Muscle of back (tissue), 11 donors: Measurements from ENCODE around the gene AGMAT. TPM values are rescaled to one million over a fixed set of nuclear protein-coding genes. Genes with fewer than 3 reads are reported as not detected.
A peak's percentile ranks its signal among the peaks of the same experiment; 100 is the strongest.

ENCODE experiments used
- DNase-seq, 3 donors: peaks; one replicate each; pipeline versions ENCODE4 v3.0.0 to v3.0.0-alpha.2; 2013
- polyA plus RNA-seq, 10 donors: library from polyadenylated mRNA; unstranded; fragments of 120-200 nt; gene quantifications; one replicate each; pipeline ENCODE4 v1.2.1, GENCODE V29; 2013; ENCODE audit not compliant: insufficient read length in 10 of 10

AGMAT gene
- polyA plus RNA-seq, 10 donors = 1.3 to 3.7 (median 2.7) TPM

DNA sequence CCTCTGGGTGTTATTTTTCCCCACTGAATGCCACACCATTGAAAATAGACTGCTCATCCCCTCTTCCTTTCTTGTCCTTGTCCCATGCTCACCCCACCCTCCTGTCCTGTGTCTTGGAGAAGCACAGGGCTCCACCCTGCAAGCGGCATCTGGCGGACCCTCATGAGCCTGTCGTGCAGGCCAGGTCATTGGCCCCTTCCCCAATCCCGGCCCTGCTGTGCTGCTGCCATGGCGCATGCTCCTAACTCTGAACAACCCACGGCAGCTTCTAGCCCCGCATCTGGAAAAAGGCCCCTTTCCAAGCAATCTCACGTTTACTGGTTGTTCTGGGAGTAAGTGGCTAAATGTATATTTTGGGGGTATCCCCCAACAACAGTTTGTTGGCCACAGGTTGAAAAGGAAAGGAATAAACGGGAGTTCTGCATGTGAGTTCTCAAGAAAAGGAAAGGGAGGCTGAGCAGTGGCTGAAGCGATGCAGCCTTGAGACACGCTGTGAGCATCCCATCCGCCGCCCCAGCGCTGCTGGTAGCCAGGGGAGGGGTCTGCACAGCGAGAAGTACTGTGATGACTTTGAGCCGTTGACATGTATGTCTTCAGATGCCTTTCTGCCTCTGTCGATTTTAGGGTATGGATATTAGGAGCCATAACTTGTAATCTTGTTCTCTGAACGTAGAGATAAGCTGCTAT is 16.3 kb downstream of the AGMAT start:
- DNase-seq = no peak

DNA sequence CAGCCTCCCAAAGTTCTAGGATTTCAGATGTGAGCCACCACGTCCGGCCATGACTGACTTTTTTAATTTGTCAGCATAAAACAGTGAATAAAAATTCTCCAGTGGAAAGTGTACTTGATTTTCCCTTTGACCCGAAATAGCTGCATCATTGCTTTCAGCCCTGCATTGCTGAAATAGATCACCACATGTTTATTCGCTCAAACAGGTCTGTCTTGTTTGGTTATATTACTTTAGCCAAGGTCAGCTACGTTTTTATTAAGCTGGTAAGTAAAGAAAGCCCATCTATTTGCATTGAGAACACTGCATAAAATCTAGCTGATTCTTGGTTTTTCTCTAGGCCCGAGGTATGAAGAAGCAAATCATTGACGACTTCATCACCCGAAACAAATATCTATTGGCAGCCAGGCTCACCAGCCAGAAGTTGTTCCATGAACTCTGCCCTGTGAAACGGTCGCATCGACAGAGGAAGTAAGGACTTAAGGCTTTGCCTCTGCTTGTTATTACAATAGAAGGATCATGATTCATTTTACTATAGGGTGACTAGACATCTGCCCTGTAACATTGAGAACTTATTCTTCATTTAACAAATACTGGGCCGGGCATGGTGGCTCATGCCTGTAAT is 25.6 kb downstream of the AGMAT start:
- no peak for DNase-seq

DNA sequence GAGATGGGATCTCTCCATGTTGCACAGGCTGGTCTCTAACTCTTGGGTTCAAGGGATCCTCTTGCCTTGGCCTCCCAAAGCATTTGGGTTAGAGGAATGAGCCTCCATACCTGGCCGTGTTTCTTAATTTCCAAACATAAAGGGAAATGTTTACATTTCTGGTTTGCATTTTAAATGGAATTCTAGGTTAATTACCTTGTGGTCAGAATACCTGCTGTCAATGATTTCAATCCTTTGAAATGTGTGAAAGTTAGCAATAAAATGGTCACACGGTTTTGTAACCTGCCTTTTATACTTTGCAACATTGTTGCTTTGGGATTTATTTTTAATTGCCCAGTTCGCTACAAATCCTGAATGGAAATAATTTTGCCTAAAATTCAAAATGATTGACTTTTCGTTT is 26.3 kb downstream of the AGMAT start:
- no peak for DNase-seq

DNA sequence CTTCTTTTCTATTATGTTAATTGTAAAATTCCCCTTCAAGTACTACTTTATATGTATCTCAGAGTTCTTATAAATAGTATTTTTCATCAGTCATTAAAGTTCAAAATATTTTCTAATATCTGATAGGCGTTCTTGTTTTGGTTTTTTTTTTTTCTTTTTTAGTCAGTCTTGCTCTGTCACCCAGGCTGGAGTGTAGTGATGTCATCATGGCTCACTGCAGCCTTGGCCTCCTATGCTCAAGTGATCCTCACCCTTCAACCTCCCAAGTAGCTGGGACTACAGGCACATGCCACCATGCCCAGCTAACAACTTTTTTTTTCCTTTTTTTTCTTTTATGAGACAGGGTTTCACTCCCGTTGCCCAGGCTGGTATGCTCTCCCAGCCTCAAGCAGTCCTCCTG is 27.3 kb downstream of the AGMAT start:
- no peak for DNase-seq

DNA sequence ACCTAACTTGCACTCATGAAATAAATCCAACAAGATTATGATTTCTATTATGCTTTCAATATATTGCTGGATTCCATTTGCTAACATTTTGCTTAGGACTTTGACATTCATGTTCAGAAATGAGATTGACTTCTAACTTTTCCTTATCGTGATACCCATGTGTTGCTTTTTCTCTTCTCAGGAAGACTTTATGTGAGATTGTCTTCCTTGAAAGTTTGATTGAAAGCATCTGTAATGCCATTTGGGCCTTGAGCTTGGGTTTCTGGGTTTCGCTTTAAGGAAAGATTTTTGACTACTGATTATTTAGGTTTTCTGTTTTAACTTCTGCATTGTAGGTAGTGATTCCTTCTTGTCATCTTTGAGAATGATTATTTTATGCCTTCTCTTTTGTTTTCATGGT is 27.8 kb downstream of the AGMAT start:
- DNase-seq = no peak

DNA sequence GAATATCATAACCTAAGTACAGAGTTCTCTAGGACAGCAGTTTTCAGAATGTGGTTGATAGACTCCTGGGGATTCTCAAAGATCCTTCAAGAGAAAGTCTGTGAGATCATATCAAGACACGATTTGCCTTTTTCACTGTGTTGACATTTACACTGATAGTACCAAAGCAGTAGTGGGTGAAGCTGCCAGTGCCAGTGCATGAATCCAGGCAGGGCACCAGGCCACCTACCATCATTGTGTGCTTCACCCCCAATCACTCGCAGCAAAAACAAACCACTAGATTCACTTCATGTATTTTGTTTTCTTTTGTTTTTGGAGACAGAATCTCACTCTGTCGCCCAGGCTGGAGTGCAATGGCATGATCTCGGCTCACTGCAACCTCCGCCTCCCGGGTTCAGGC is 34.3 kb downstream of the AGMAT start:
- DNase-seq = no peak

DNA sequence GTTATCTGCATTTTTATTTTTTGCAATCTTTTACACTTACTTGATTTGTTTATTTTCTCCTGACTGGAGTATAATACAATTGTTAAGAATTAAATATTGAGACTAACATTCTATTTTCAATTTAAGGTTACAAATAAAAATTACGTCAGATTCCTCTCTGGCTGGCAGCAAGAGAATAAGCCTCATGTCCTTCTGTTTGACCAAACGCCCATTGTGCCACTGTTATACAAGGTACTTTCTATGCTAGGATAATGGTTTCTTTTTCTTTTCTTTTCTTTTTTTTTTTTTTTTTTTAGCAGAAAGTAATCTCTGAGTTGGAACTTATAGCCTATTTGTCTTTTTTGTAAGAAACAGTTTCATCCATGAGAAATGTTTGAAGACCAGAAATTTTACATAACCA is 38.2 kb downstream of the AGMAT start:
- no peak for DNase-seq

DNA sequence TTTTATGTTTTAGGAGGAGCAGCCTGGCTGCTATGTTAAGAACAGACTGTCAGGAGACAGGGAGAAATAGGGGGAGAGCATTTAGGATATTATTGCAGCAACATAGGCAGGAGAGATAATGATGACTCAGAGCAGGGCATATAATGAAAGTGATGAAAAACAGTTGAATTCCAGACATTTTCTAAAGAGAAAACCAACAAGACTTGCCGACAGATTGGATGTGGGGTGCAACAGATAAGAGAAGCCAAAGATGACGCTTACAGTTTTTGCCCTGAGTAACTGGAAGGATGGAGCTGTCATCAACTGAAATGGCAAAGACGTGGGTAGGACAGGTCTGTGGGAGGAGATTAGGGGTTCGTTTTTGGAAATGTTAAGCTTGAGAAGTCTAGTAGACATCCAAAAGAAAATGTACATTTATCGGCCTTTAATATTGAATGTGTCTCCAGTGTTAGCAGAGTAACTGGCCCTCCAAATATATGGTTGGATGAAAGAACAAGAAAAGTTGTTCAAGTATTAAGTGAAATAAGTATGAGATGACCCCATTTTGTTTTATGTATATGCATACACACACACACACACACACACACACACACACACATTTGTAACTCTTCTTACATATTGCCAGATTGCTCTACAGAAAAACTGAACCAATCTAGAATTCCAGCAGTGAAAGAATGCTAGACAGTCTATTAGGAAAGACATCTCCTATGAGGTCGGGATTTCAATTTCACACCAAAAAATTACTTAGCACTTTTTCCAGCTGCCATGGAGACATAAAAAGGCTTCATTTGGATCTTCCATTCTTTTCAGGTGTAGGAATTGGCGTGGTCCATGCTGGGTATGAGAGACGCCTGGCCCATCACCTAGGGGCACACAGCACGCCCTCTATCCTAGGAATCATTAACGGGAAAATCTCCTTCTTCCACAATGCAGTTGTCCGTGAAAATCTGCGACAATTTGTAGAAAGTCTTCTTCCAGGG is 41.0 kb downstream of the AGMAT start:
- peak in 1 of 3 donors; percentile 31 for DNase-seq

DNA sequence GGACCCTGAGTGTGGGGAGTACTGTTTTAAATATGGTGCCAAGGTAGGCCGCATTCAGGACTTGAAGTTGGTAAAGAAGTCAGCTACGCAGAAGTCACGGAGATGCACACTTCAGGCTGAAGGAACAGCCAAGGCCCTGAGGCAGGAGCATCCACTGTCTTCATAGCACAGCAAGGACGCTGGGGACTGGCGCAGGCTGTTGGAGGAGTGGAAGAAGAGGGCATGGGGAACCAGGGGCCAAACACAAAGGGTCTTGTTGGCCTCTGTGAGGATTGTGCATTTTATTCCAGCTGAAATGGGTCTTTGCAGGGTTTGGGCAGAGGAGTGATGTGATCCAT is 41.6 kb downstream of the AGMAT start:
- no peak for DNase-seq

DNA sequence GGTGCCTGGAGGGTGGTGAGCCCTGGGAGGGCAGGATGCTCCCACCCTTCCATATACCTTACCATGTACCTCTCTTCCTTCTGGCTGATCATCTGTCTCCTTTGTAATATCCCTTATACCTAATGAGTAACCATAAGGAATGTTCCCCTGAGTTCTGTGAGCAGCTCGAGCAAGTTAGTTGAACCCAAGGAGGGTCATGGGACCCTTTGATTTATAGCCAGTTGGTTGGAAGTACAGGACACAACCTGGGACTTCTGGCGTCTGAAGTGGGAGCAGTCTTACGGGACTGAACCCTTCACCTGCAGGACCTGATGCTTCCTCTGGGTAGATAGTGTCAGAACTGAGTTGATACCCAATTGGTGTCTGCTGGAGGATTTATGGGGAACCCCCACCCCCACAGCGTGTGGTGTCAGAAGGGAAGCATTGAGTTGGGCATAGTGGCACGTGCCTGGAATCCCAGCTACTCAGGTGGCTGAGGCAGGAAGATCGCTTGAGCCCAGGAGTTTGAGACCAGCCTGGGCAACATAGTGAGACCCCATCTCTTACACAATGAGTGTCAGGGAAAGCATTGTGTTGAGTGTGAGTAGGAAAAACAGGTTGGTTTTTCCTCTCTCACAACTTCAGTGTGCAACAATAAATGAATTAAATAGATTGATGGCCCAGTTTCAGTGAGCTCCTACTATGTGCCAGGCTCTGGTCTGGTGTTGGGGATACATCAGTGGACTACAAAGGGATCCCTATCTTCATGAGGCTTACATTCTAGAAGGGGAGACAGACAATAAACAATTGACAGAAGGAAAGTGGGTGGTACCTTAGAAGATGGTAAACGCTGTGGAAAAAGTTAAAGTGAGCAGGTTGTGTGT is 42.2 kb downstream of the AGMAT start:
- DNase-seq = no peak

DNA sequence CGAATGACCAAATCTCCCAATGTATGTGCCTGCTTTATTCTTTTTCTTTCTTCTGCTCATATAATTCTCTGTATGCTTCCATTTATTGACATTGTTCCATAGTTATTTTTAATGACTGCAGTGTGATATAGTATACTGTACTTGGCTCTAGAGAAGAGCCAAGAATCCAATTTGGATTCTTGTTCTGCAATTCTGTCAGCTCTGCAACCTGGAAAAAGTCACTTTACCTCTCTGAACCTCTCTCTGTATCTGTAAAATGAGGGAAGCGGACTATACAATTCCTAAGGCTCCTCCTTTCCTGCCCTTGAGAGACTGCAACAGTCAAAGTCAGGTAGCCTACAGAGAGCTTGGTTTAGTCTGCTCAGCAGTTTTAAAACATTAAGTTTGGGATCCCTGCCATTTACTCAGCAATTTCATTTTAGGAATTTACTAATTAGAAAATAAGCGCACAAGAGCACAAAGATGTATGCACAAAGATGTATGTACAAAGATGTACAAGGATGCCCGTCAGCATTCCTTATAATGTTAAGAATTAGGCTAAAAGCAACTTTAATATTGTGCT is 43.5 kb downstream of the AGMAT start:
- DNase-seq = no peak

DNA sequence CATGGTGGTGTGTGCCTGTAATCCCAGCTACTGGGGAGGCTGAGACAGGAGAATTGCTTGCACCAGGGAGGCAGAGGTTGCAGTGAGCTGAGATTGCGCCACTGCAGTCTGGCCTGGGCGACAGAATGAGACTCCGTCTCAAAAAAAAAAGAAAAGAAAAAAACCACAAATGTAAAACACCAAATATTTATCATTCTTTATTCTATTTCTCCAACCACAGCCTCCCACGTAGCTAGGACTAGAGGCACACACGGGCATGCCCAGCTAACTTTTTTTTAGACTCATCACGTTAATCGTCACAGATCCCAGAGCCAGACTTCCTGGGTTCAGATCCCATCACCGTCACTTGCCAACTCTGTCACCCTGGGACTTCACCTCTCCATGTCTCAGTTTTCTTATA is 44.7 kb downstream of the AGMAT start:
- no peak for DNase-seq

DNA sequence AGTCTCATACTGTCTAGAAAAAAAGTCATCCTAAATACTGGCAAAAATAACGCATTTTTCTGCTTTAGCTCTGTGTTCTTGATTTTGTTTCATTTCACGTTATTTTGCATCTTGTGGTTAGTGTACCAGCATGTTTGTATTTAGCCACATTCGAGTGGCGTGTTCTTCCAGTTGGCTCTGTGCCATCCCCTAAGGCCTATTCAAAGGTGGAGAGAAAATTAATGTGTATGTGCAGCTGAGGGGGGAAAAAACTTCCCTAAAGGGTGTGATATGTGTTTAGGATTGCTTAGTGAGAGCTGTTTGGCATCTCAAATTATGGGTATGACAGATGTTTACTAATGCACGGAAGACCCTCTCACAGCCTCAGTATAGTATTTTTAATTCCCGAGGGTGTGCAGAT is 46.1 kb downstream of the AGMAT start:
- no peak for DNase-seq

DNA sequence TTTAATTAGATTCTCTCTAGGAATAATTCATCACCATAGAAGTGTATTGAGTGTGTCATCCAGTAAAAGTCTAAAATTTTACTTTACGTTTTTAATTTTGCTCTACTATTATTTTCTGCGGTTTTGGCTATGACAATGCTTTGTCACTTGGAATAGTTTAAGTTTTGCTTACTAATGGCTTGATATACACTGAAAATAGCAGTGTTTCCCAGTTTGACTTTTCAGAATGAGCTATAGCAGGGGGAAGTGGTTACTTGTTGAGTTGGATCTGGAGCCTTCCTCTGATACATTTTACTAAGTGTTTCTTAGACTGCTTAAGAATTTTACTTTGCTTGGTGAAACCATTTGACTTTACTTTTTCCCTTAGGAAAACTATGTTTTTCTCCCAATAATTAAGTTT is 53.2 kb downstream of the AGMAT start:
- DNase-seq = no peak

DNA sequence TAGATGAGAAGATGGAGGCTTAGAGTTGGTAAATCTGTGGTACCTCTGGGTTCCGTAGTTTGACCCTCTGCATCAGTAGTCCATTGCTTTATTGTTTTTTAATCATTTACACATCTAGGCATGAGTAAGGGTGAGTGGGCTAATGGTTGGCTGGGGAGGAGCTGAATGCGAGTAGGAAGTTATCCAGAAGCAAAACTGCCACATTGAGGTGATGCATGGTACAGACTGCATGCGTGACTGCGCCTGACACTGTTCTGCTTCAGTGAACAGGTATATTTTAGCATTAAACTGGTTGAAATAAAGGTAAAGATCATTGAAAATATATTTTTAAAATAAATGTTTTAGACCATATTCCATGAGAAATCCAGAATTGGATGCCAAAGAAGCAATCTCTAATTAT is 53.8 kb downstream of the AGMAT start:
- DNase-seq = no peak

DNA sequence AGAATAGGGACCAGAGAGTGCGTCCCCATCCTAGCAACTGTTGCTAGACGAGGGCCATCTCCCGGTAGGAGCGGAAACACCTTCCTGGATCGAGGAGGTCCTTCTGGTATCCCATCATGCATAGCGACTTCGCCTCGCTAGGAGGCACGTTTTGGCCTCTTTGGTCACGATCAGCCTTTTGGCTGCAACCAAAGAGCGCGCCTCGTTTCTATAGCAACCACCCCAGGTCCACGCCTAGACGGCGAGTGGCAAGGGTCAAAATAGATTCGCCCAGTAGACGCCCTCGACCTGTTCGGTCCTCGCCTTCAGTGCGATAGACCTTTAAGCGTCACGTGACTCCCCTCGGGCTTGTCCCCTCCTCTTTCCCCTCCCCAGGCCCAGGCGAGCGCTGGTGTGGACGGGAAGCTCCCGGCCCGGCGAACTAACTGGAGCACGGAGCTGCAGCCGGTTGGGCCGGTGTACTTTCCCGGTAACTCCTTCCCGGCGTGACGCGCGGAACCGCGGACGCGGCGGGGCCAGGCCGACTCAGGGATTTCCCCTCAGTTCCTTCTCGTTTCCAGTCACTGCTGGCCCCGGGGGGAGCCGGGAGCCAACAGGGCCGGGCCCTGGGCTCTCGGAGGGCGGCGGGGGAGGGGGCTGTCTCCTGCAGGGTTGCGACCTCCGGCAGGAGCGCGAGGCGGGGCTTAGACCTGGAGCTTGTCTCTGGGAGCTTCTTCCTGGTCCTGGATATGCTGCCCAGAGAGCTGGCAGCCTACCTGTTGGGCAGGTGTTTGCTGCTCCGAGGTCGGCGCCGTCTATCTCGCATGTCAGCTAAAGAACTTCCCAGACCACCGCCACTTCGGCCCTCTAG is 58.1 kb downstream of the AGMAT start, which contains the start of gene DNAJC16:
Gene DNAJC16, plus strand, starts transcription at position 359 of the 850 bp plus-strand sequence. CDS start 2,258 bp downstream, outside the sequence.
- DNase-seq = peak; percentile 100

DNA sequence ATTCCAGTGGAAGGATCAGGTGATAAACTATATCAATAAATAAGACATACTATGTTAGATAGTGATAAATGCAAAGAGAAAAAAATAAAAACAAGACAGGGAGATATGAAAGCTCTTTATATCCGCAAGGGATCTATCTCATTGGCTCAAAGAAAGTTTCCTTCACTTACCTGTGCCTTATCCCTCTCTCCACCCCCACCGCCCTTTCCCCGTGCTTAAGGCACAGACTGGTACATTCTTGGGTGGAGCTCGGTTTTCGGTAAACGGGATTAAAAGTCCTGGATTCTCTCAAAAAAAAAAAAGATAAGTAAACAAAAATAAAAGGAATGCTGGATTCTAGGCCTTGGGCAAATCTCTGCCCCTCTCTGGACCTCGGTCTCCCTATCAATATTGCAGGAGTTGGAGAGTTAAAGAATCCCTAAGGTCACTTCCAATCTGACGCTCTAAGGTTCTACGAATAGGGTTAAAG is 58.8 kb downstream of the AGMAT start:
- DNase-seq = no peak

DNA sequence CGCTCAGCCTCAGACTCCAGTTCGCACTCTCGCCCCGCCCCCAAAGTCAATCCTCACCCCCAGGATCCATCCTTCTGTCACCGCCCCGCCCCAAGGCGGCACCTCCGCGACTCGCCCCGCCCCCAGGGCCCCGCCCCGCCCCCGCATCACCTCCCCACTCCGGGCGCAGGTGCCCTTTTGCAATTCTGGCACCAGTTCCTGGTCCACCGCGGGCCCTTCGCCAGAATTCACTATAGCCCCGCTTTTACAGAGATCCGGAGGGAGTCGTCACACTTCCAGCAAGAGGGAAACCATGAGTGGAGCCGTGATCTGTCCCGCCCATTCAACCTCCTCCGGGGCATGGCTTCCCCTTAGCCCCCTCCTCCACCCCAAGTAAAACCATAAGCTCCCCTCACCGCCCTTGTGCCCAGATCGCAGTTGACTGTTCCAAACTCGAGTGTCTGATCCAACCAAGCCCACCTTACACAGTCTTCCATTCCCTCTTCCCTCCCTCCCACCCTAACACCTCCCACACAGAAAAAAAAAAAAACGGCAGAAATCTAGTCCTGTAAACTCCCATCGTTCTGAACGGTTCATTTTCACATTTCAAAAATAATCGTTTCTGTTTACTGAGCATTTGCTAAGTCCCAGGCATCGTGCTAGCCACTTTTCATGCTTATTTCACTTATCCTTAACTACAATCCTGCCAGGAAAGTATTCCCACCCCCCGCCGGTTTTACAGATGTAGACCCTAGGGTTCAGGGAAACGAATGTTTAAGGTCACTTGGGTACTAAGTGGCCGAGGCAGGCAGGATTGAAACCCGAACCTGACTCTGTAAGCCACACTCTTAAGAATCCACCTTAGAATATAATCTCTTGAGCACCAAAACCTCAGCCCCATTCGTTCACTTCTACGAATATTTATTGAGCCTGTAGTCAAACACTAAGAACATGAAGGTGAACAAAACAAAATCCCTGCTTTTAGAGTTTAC is 59.5 kb downstream of the AGMAT start:
- DNase-seq = peak in 2 of 3 donors; percentile 21 to 99
